HG03066 (cell line): ENCODE data around the gene MDM1.

Experiments
- ATAC-seq: cut with Tn5 transposase; IDR thresholded peaks from one replicate; pipeline ENCODE4 v1.9.1; 2021; ENCODE audit warnings: low read depth; ENCODE audit not compliant: unreplicated experiment

The MDM1 gene

DNA sequence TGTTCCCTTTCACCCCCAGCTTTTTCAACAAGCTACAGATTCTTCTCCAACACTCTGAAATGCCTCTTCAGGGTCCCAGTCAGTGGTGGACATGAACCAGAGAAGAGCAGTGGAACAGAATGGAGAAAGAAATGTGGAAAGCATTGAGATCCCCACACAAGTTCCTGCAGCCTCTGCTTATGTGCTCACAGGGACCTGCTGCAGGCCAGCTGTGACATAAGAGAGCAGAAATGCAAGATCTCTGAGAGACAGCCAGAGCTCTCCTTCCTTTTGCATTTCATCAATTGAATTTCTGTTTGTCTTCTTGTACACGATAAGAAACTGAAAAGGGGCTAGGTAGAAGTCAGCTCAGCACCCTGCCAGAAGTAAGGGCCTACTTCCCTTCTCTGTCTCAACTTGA lies 6.2 kb downstream of the MDM1 start:
- ATAC-seq, result no peak

GRCh38 chr12:68324531-68324930 lies 7.6 kb downstream of the MDM1 start:
- no peak for ATAC-seq

DNA sequence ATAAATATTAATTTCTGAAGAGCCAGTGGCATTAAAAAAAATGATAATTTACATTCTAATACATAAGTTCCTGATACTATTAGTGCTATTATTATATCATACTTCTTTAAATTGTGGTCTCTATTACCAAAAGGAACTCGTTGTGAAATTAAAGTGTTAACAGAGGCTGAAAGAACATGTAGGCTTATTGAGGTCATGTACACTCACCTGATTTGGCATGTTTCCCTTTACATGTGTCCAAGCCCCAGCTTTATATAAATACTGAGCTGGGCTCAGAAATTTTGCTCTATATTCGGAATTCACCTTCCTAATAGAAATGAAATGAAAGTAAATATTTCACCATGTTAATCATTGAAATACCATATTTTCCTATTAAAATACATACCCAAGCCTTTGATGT lies 11.0 kb downstream of the MDM1 start:
- ATAC-seq, result no peak

DNA sequence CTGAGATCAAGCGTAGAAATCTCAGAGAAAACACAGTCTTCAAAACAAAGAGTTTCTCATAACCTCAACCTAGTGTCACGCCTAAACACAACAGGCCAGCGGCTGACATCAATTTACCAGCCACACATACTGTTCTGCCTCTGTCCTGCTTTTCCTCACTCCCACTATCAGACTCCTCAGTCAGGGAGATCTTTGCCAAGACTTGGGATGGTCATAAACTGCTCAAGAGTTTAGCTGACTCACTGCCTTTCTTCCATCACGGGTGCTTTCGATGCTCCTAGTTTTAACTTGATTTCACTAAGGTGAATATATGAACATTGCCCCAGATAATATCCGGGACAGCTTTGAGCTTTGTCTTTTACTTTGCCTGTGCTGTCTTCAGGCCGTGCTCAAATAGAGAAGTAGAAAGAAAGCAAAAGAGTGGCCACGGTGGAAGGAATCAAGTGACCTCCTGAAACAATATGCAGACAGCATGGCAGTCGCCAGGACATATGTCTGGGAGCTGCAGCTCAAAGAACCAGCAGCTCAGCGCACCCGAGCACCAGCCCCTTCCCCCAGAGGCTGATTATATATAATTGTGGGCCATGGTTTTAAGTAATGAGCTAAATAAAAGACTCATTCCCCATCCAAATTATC lies 12.1 kb downstream of the MDM1 start:
- ATAC-seq, result no peak

GRCh38 chr12:68317047-68317667 lies 15.0 kb downstream of the MDM1 start:
- no peak for ATAC-seq

DNA sequence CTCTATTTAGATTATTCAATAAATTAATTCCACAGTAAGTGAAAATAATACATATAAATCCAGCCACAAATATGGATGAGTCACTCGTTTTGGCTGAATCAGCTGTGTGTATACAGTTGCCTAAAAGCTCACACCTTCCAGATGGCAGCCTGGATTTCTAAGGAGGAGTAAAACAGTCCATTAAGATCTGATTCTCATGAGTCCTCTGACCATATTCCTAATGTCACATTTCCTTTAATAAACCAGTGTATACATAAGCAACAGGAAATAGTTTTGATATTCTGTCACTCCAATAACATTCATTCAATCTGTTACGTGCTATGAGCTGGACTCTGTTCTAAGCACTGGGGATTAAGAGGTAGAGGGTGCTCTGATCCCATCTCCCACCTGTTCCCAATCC lies 21.8 kb downstream of the MDM1 start:
- ATAC-seq, result no peak

DNA sequence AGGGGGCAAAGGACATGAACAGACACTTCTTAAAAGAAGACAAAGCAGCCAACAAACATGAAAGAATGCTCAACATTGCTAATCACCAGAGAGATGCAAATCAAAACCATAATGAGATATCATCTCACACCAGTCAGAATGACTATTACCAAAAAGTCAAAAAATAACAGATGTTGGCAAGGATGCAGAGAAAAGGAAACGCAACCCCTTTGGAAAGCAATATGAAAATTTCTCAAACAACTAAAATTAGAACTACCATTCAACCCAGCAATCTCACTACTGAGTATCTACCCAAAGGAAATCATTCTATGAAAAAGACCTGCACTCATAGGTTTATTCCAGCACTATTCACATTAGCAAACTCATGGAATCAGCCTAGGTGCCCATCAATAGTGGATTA lies 25.6 kb downstream of the MDM1 start:
- ATAC-seq, result no peak

DNA sequence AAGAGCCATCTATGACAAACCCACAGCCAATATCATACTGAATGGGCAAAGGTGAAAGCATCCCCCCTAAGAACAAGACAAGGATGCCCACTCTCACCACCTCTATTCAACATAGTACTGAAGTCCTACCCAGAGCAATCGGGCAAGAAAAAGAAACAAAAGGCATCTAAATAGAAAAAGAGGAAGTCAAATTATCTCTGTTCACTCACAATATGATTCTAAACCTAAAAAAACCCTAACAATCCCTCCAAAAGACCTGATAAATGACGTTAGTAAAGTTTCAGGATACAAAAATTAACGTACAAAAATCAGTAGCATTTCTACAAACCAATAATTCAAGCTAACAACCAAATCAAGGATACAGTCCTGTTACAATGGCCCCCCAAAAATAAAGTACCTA lies 26.9 kb downstream of the MDM1 start:
- ATAC-seq, result no peak

DNA sequence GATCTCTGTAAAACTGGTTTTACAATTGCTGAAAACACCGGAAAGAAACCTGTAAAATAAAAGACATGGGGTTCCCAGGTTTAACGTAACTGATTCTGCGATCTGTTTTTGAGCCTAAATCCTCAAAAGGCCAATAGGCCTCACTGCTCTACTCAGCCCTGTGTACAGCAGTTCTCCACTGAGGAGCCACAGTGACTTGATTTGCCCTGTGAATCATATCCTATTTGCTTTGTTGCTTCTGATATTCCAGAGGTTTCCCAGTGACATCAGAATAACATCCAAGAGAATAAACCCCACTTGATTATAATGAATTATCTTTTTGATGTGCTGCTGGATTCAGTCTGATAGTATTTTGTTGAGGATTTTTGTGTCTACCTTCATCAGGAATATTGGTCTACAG lies 27.5 kb downstream of the MDM1 start:
- no peak for ATAC-seq

DNA sequence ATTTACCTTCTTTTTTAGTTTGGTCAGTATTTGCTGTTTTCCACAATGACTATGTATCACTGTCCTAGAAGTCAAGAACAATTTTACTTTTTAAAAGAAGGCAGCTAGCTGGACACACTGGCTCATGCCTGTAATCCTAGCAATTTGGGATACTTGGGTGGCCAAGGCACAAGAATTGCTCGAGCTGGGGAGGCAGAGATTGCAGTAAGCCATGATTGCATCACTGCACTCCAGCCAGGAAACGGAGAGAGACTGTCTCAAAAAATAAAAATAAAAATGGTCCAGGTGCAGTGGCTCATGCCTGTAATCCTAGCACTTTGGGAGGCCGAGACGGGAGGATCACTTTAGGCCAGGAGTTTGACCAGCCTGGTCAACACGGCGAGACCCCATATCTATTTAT lies 28.3 kb downstream of the MDM1 start:
- no peak for ATAC-seq

GRCh38 chr12:68297929-68298328 lies 34.2 kb downstream of the MDM1 start:
- no peak for ATAC-seq

DNA sequence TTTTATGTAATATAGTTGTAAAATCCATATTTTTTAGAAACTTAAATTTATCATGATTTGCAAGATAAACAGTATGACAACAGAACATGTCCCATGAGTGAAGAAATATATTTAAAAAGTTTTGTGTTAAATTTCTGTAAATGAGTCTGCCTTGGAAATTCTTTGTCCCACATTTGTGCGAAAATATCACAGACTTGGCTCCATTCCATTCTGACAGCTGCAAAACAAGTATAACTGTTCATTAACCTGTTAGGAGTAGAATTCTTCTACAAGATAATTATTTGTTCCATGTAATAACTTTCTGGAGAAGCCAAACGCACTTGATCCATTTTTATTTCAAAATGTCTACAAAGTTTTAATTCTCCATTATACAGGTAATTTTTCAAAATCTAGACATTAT lies 37.9 kb downstream of the MDM1 start:
- ATAC-seq, result no peak

GRCh38 chr12:68293347-68293746 lies 38.8 kb downstream of the MDM1 start:
- no peak for ATAC-seq

- no peak for ATAC-seq
Measured at GRCh38 chr12:68292151-68292943, 39.8 kb downstream of the MDM1 start.

DNA sequence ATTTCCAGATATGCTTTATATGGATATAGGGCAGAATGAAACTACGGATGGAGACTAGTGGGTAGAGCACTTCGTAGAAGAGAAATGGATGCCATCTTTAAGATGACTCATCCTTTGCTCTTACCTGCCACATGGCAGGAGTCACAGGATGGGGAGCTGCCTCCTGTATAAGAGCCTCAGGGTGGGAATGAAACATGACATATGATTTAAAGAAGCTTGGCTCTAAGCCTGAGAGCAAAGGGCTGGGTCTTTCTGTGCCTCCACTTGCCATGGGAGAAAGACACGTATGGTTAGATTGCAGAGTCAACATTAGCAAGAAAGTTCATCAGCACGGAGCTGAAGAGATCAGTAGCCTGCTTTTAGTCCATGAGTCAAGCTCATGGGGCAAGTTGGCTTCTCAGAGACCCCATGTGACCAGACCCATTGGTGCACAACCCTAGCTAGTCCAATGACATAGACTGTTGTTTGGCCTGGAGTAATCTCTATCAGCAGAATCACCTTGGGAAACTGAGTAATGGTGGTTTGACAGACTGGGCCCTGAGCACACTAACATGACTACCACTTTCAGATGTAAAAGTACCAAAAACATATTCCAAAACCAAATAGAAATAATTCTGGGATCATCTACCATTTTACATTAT lies 40.6 kb downstream of the MDM1 start:
- ATAC-seq, result no peak

- no peak for ATAC-seq
Measured at GRCh38 chr12:68290126-68290525, 42.0 kb downstream of the MDM1 start.

DNA sequence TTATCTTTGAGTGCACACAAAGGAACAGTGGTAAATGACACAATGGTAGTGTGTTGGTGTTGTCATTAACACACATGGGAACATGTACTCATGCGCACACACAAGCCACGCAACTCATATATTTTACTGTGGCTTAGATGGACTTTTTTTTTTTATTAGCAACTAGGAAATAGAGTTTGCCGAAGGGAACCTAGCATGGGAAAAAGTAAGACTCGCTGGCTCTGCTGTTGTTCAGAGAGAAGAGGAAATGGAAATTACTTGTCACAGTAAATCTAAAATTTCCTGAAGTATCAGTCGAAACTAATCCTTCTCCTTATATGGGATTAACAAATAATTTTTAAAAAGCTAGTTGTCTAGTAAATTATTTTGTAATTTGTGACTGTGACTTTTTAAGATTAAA lies 45.1 kb downstream of the MDM1 start:
- ATAC-seq, result no peak

DNA sequence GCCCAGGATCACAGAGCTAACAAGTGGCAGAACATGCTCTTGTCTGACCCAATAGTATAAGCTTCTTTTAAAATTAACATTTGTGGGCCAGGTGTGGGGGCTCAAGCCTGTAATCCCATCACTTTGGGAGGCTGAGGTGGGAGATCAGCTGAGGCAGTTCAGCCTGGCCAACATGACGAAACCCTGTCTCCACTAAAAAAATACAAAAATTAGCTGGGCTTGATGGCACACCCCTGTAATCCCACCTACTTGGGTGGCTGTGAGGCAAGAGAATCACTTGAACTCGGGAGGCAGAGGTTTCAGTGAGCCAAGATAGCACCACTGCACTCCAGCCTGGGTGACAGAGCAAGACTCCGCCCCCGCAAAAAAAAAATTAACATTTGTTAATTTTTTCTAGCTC lies 45.8 kb downstream of the MDM1 start:
- no peak for ATAC-seq

GRCh38 chr12:68285541-68285940 lies 46.6 kb downstream of the MDM1 start:
- ATAC-seq, result no peak

DNA sequence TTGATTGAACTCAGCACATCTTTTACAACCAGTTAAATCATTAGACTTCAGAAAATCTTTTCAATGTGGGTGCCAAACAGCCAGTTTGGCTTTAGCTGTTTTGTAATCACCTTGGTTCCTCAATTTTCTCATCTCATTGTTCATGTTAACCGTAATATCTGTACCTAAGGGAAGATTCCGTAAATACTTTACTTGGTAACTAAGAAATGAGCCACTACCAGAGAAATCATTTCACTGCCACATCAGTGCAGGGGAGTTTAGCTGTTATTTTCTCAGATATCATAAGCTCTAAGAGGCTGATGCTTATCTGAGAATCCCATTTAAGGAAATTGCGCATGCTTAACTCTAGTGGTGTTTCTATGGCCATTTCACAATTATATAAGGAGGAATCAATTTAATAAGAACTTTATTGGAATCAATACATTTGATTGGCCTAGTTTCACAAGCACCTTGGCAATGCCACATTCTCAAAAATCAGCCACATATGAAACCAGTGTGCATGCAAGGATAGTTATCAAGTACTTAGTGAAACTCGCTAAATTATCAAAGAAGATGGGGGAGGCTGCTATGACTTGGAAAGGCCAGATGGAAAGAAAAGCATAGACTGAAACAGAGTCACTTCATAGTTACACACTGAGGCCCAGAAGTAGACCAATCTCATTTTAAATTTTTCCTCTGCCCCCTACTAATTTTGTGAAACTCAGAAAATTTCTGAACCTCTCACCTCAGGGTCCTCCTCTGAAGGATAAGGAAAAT lies 50.7 kb downstream of the MDM1 start:
- ATAC-seq, result no peak

DNA sequence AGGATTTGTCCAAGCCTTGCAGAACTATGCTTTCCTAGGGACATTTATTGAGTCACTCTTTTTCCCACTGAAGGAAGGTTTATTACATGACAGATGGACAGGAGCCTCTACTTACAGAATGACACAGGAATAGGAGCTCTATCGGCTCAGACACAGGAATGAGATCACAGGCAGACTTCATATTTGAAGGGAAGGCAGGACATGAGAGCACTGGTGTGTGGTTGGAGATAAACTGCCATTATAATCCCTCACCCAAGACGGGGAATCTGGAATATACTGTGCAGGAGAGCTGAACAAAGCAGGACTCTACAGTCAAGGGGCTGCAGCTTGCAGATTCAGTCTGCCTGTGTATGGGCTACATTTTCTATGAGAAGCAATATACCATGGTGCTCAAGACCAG lies 51.9 kb downstream of the MDM1 start:
- ATAC-seq, result no peak
